Stimulated activated CD8-positive, alpha-beta memory T cell treated with anti-CD3 and anti-CD28 coated beads, Interleukin-15, amount 100 ng/mL, for 4 hours (primary cell): ENCODE results near the gene BAZ1A.
"Not testable (repeated sequence)": the region's sequence is repeated elsewhere in the genome, so short reads cannot be mapped to it uniquely, and the experiment has no call there.

Experiments used
- DNase-seq, 2 donors: peaks; one replicate each; pipeline ENCODE4 v3.0.0-alpha.2; 2020; ENCODE audit warnings: low read depth in 2 of 2

BAZ1A gene

GRCh38 chr14:34853041-34853440, 22.1 kb downstream of the BAZ1A start:
- no peak for DNase-seq

- DNase-seq = no peak
Measured at GRCh38 chr14:34851395-34851794, 23.8 kb downstream of the BAZ1A start.

- no peak for DNase-seq
Measured at GRCh38 chr14:34845869-34846268, 29.3 kb downstream of the BAZ1A start.

GRCh38 chr14:34843011-34843554, 32.1 kb downstream of the BAZ1A start:
- DNase-seq = no peak

- DNase-seq = no peak
Measured at GRCh38 chr14:34837801-34838322, 37.3 kb downstream of the BAZ1A start.

- DNase-seq = no peak
Measured at GRCh38 chr14:34835312-34835711, 39.8 kb downstream of the BAZ1A start.

- no peak for DNase-seq
Measured at GRCh38 chr14:34833549-34834523, 41.3 kb downstream of the BAZ1A start.

- no peak for DNase-seq
Measured at GRCh38 chr14:34826661-34827060, 48.5 kb downstream of the BAZ1A start.

- no peak for DNase-seq
Measured at GRCh38 chr14:34824826-34825225, 50.3 kb downstream of the BAZ1A start.

GRCh38 chr14:34824256-34824655, 50.9 kb downstream of the BAZ1A start:
- DNase-seq = no peak

- no peak for DNase-seq
Measured at GRCh38 chr14:34817768-34818167, 57.4 kb downstream of the BAZ1A start.

GRCh38 chr14:34810028-34810427, 65.1 kb downstream of the BAZ1A start:
- no peak for DNase-seq

- no peak for DNase-seq
Measured at GRCh38 chr14:34806257-34806656, 68.9 kb downstream of the BAZ1A start.

GRCh38 chr14:34804933-34805332, 70.2 kb downstream of the BAZ1A start:
- no peak for DNase-seq

GRCh38 chr14:34798861-34799260, 76.3 kb downstream of the BAZ1A start:
- not testable (repeated sequence) for DNase-seq

- no peak for DNase-seq
Measured at GRCh38 chr14:34797747-34798583, 77.2 kb downstream of the BAZ1A start.

GRCh38 chr14:34796902-34797301, 78.3 kb downstream of the BAZ1A start:
- DNase-seq = no peak

GRCh38 chr14:34794941-34795340, 80.2 kb downstream of the BAZ1A start:
- DNase-seq = no peak

- DNase-seq = no peak
Measured at GRCh38 chr14:34794217-34794616, 80.9 kb downstream of the BAZ1A start.

- no peak for DNase-seq
Measured at GRCh38 chr14:34792598-34792997, 82.6 kb downstream of the BAZ1A start.

GRCh38 chr14:34785223-34786006, 89.7 kb downstream of the BAZ1A start:
- DNase-seq = no peak
